Measurements from ENCODE around the gene SERPINB2.

- TF ChIP-seq SNAI2 (CRISPR knock-in tag; IDR thresholded peaks at IDR 0.05) (no peak), ZNF565 (CRISPR knock-in tag; conservative IDR thresholded peaks at IDR 0.05; ENCODE audit: low read depth) (no peak), ZC3H10 (CRISPR knock-in tag; IDR thresholded peaks at IDR 0.05) (no peak), ZFP3 (CRISPR knock-in tag; IDR thresholded peaks at IDR 0.05) (no peak), POU6F1 (CRISPR knock-in tag; IDR thresholded peaks at IDR 0.05; ENCODE audit: borderline replicate concordance, low read depth) (no peak), BACH2 (CRISPR knock-in tag; IDR thresholded peaks at IDR 0.05; ENCODE audit: borderline replicate concordance) (no peak), PATZ1 (CRISPR knock-in tag; IDR thresholded peaks at IDR 0.05; ENCODE audit: borderline replicate concordance) (no peak)
These were observed 63.8 kb downstream of the SERPINB2 start for GRCh38 chr18:63951302-63951705.
